GM12878 (cell line): ENCODE data around the gene PASK. TPM values are rescaled to one million over a fixed set of nuclear protein-coding genes. Genes with fewer than 3 reads are reported as not detected.
A peak's percentile ranks its signal among the peaks of the same experiment; 100 is the strongest.

Source experiments
- ATAC-seq: fragments of 200-7000 bp; cut with Tn5 transposase; 3 replicates; pipeline ENCODE4 v1.9.1; 2020; ENCODE audit warnings: mild to moderate bottlenecking, moderate library complexity
- Bru-seq: library from RNA; stranded (reverse); fragments of 400-500 nt; gene quantifications from one replicate; lab custom pipeline; 2021; lab: Mats Ljungman, UMichigan
- BruChase-seq, 2 experiments: library from RNA; stranded (reverse); fragments of 400-500 nt; gene quantifications; one replicate each; lab custom pipeline; 2021; lab: Mats Ljungman, UMichigan
- BruUV-seq: library from RNA; stranded (reverse); fragments of 400-500 nt; replicated peaks from 2 replicates; lab custom pipeline; 2021; lab: Mats Ljungman, UMichigan
- CTCF ChIA-PET: fragments of 300-600 bp; sonication (Branson Sonifier 250); formaldehyde crosslinking; extraction: SDS; loops from one replicate; lab custom pipeline; 2021; ENCODE audit warnings: inconsistent platforms; lab: Yijun Ruan, JAX
- POLR2A ChIA-PET: fragments of 350-600 bp; formaldehyde crosslinking; extraction: SDS; loops from one replicate; lab custom pipeline; 2021; ENCODE audit warnings: inconsistent platforms; lab: Charles Lee
- RAD21 ChIA-PET: fragments of 300-600 bp; sonication (Branson Sonifier 250); formaldehyde crosslinking; loops from one replicate; lab custom pipeline; 2023; ENCODE audit warnings: antibody characterized with exemption; ENCODE audit not compliant: unreplicated experiment; lab: Charles Lee
- SMC1A ChIA-PET: fragments of 300-600 bp; sonication (Branson Sonifier 250); formaldehyde crosslinking; loops from one replicate; lab custom pipeline; 2023; ENCODE audit not compliant: unreplicated experiment, uncharacterized antibody; lab: Charles Lee
- DNase-seq: peaks from one replicate; pipeline ENCODE4 v3.0.0-alpha.2; 2011; ENCODE audit warnings: low read depth, low spot score
- FAIRE-seq: peaks from 3 replicates; lab custom pipeline; 2011; peaks lifted over from hg19 to GRCh38; lab: Jason Lieb, UNC
- H2AFZ ChIP-seq: 2 replicates; pipeline ENCODE4 v1.6.0; 2011; ENCODE audit warnings: low read depth, low read length, control low read depth; ENCODE audit not compliant: control insufficient read depth
- H3K27ac ChIP-seq: 2 replicates; pipeline ENCODE4 v1.5.1; 2011; ENCODE audit warnings: control low read depth; ENCODE audit not compliant: control insufficient read depth, insufficient read depth
- H3K27me3 ChIP-seq, 2 experiments: replicated peaks in 1 of 2; 2 replicates each; pipeline versions ENCODE4 v1.6.0 to v1.6.1; 2011; ENCODE audit warnings: low read length in 1 of 2; ENCODE audit not compliant: control insufficient read depth in 2 of 2, insufficient read depth in 2 of 2
- H3K36me3 ChIP-seq, 2 experiments: 2 replicates each; pipeline ENCODE4 v1.5.1; 2011; ENCODE audit warnings: low read length in 1 of 2; ENCODE audit not compliant: control insufficient read depth in 2 of 2, insufficient read depth in 2 of 2
- H3K4me1 ChIP-seq: 2 replicates; pipeline ENCODE4 v1.6.1; 2011; ENCODE audit warnings: mild to moderate bottlenecking, low read length, moderate library complexity, mixed read lengths; ENCODE audit not compliant: control insufficient read depth, insufficient read depth
- H3K4me2 ChIP-seq: 2 replicates; pipeline ENCODE4 v1.6.0; 2011; ENCODE audit warnings: control low read depth; ENCODE audit not compliant: control insufficient read depth, insufficient read depth
- H3K4me3 ChIP-seq: fragments of 200-600 bp; sonication (generic); 2 replicates; pipeline ENCODE4 v1.5.1; 2016
- H3K79me2 ChIP-seq: 2 replicates; pipeline ENCODE4 v1.6.0; 2011; ENCODE audit warnings: low read length; ENCODE audit not compliant: control insufficient read depth, insufficient read depth
- H3K9ac ChIP-seq: 2 replicates; pipeline ENCODE4 v1.8.0; 2011; ENCODE audit warnings: low read length, control low read depth, mixed read lengths; ENCODE audit not compliant: control insufficient read depth, insufficient read depth
- H3K9me3 ChIP-seq: replicated peaks from 3 replicates; pipeline ENCODE4 v1.5.1; 2011; ENCODE audit warnings: mild to moderate bottlenecking, low read length; ENCODE audit not compliant: control insufficient read depth, insufficient read depth
- H4K20me1 ChIP-seq: 2 replicates; pipeline ENCODE4 v1.6.0; 2011; ENCODE audit not compliant: control insufficient read depth, insufficient read depth
- CBX5 ChIP-seq: sonication (generic); IDR thresholded peaks from 2 replicates; pipeline ENCODE4 v1.6.1; 2016; ENCODE audit warnings: low read depth, moderate library complexity, mild to moderate bottlenecking, inconsistent platforms
- CHD1 ChIP-seq: IDR thresholded peaks from 2 replicates; pipeline ENCODE4 v1.6.1; 2012; ENCODE audit warnings: low read depth, low read length, improper control_type of control experiment
- CREB1 ChIP-seq: IDR thresholded peaks from 2 replicates; pipeline ENCODE4 v1.6.1; 2012; ENCODE audit warnings: low read depth, mild to moderate bottlenecking, inconsistent platforms
- DPF2 ChIP-seq: fragments of 450-650 bp; IDR thresholded peaks from 2 replicates; pipeline ENCODE4 v1.6.1; 2017; ENCODE audit warnings: mild to moderate bottlenecking
- EGR1 ChIP-seq, 2 experiments: IDR thresholded peaks; 1 replicate in 1 of 2; 2 replicates in 1 of 2; pipeline ENCODE4 v1.6.1; 2011 to 2012; ENCODE audit warnings: low read depth in 2 of 2, low read length in 2 of 2, borderline replicate concordance in 1 of 2, mild to moderate bottlenecking in 1 of 2, moderate library complexity in 1 of 2
- GATAD2B ChIP-seq: fragments of 450-650 bp; conservative IDR thresholded peaks from 2 replicates; pipeline ENCODE4 v1.6.1; 2017; ENCODE audit warnings: low read depth, mild to moderate bottlenecking, moderate library complexity
- NBN ChIP-seq: fragments of 450-650 bp; IDR thresholded peaks from 2 replicates; pipeline ENCODE4 v1.6.1; 2016
- NFYA ChIP-seq: IDR thresholded peaks from 2 replicates; pipeline ENCODE4 v1.6.1; 2011; ENCODE audit warnings: low read depth, mild to moderate bottlenecking, low read length, improper control_type of control experiment, borderline replicate concordance
- RUNX3 ChIP-seq: IDR thresholded peaks from 2 replicates; pipeline ENCODE4 v1.6.1; 2012; ENCODE audit warnings: low read length, inconsistent platforms
- YY1 ChIP-seq: IDR thresholded peaks from 2 replicates; pipeline ENCODE4 v1.6.1; 2011; ENCODE audit warnings: low read depth, mild to moderate bottlenecking, low read length
- WGBS: methylation state at CpG from one replicate; pipeline ENCODE4 v1.1.6; 2016; ENCODE audit warnings: low lambda C conversion rate; ENCODE audit not compliant: insufficient replicate concordance, insufficient coverage; ENCODE audit errors: missing lambda C conversion rate; 5-methylcytosine and 5-hydroxymethylcytosine counted together
- in situ Hi-C: fragments of 300-500 bp; cut with MboI; formaldehyde crosslinking; loops from 9 replicates; pipeline ENCODE4 v1.14.3; 2018; ENCODE audit warnings: mixed read lengths
- intact Hi-C: fragments of 100-400 bp; cut with micrococcal nuclease; formaldehyde crosslinking; loops from one replicate; pipeline ENCODE4 v1.14.2; 2022; ENCODE audit not compliant: unreplicated experiment
- long read RNA-seq, 2 experiments: library from polyadenylated mRNA; unstranded; transcript quantifications; one replicate each; pipeline ENCODE4 v2.0.0, GENCODE V29; 2019 to 2020
- polyA minus RNA-seq, 3 experiments: library from RNA; depleted of rRNA, polyadenylated mRNA; stranded (reverse); fragments of >200 nt; gene quantifications; 2 replicates each; pipeline ENCODE4 v1.2.3, GENCODE V29; 2011
- polyA plus RNA-seq, 11 experiments: library from polyadenylated mRNA; depleted of rRNA in 4 of 11; unstranded in 6 of 11; stranded (reverse) in 5 of 11; fragments of >200 nt; fragmentation: Nextera tagmentation in 4 of 11; fragmentation: Illumina TruSeq in 1 of 11; extraction: Ambion mirVana in 4 of 11; extraction: Trizol in 1 of 11; gene quantifications; 1 replicate in 1 of 11; 2 replicates in 10 of 11; pipeline versions ENCODE4 v1.2.1 to v1.2.3, GENCODE V29; 2011 to 2016; ENCODE audit warnings: inconsistent platforms in 2 of 11, missing spikeins in 2 of 11, low read depth in 1 of 11
- total RNA-seq, 4 experiments: library from RNA; depleted of rRNA in 3 of 4; stranded (reverse); fragments of >200 nt in 3 of 4; fragmentation: Illumina TruSeq in 1 of 4; extraction: Trizol in 1 of 4; gene quantifications; 2 replicates each; pipeline versions ENCODE4 v1.2.1 to v1.2.3, GENCODE V29; 2013 to 2021
- TF ChIP-seq, protein P1 (sequence below): fragments of 450-650 bp; IDR thresholded peaks from 2 replicates; pipeline ENCODE4 v1.6.1; 2017; ENCODE audit warnings: mild to moderate bottlenecking
- TF ChIP-seq, protein P2 (sequence below), 3 experiments: IDR thresholded peaks in 2 of 3; conservative IDR thresholded peaks in 1 of 3; 2 replicates each; pipeline ENCODE4 v1.5.1; 2011; ENCODE audit warnings: low read depth in 3 of 3, low read length in 3 of 3, mild to moderate bottlenecking in 3 of 3, control low read depth in 2 of 3, moderate library complexity in 2 of 3, inconsistent platforms in 1 of 3, mixed read lengths in 1 of 3; ENCODE audit not compliant: control insufficient read depth in 2 of 3, insufficient read depth in 1 of 3; ENCODE audit errors: extremely low read depth in 1 of 3
- TF ChIP-seq, protein P3 (sequence below): IDR thresholded peaks from 2 replicates; pipeline ENCODE4 v1.6.1; 2011; ENCODE audit warnings: borderline replicate concordance, low read depth, mild to moderate bottlenecking, moderate library complexity, mixed read lengths, low read length; ENCODE audit not compliant: insufficient read depth; ENCODE audit errors: extremely low read length

The PASK gene
- 112 and 123 TPM in 2 replicates for total RNA-seq (2013; cell fraction: nucleolus; rRNA removed)
- total RNA-seq (2014; rRNA removed) (32.6 and 35.2 TPM in 2 replicates), total RNA-seq (2014; rRNA removed; fragmentation: Illumina TruSeq; extraction: Trizol) (21.7 and 21.8 TPM in 2 replicates), total RNA-seq (2021) (49.6 and 54.9 TPM in 2 replicates), polyA plus RNA-seq (2011; rRNA removed) (59.4 and 62.2 TPM in 2 replicates), polyA plus RNA-seq (2014; fragmentation: Illumina TruSeq; extraction: Trizol) (24.3 and 29.5 TPM in 2 replicates), polyA plus RNA-seq (2014; fragmentation: Nextera tagmentation; extraction: Ambion mirVana) (10 to 100 TPM in 1 of 2 experiments, 1 to 10 TPM in 1; 9.6 to 10.8 TPM), polyA plus RNA-seq (2014; rRNA removed) (36.7 and 42.0 TPM in 2 replicates), polyA plus RNA-seq (2016; fragmentation: Nextera tagmentation; extraction: Ambion mirVana) (10 to 100 TPM; 25.0 to 27.6 TPM), polyA minus RNA-seq (2011; rRNA and poly(A)+ RNA removed) (40.8 and 57.0 TPM in 2 replicates), Bru-seq, nascent RNA (percentile 83 among the genes with signal in this experiment), BruChase-seq, experiment 1, labeled RNA remaining after a 6-hour chase (percentile 96 among the genes with signal in this experiment), BruChase-seq, experiment 2, labeled RNA remaining after a 2-hour chase (percentile 93 among the genes with signal in this experiment)
- 19.5 TPM for polyA plus RNA-seq (2011; ENCODE audit: low read depth)
- polyA plus RNA-seq (2011; cell fraction: cytosol; rRNA removed) = 52.5 and 56.3 TPM in 2 replicates
- polyA plus RNA-seq (2011; cell fraction: nucleus; rRNA removed) = 182 and 212 TPM in 2 replicates
- 36.3 and 39.3 TPM in 2 replicates for polyA plus RNA-seq (2012)
- polyA minus RNA-seq (2011; cell fraction: cytosol; rRNA and poly(A)+ RNA removed) = 16.3 and 20.4 TPM in 2 replicates
- polyA minus RNA-seq (2011; cell fraction: nucleus; rRNA and poly(A)+ RNA removed) = 38.2 and 60.8 TPM in 2 replicates
- long read RNA-seq, experiment 1, partial matches to known transcripts = 33 of 44 reads
- long read RNA-seq, experiment 1, other reads (novel, unspliced or antisense) = 11 of 44 reads
- long read RNA-seq, experiment 2, partial matches to known transcripts = 119 of 140 reads
- long read RNA-seq, experiment 2, other reads (novel, unspliced or antisense) = 20 of 140 reads

DNA sequence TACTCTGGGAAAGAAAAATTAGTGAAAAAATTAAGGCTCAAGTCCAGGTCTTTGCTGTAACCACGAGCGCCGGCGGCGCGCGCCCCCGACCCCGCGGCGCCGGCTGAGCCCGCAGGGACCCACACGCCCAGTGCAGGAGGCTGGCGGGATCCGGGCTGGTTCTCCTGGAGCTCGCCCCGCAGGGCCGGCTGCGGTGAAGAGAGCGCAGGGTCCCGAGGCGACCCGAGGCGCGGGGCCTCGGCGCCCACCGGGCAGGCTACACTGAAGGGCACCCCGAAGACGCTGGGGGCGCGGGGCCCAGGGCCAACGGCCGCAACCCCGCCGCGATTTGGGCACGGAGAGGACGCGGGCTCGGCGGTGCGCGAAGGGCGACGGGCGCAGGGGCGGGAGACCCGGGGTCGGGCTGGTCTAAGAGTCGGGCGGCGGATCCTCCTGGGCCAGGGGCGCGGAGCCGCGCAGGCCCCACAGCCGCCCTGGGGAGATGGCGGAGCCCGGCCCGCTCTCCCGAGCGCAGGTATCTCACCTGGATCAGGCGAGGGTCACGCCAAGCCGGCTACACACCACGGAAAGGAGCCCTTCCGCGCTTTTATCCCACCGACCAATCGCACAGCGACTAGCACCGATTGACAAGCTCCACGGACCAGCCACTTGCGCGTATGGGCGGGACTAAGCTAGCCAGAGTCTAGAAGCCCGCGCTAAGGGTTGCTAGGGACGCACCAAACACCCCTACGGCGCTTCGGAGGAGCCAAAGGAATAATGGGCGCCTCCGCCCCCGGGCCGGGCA, at the start of gene PASK:
Gene PASK (minus strand): TSS at position 582 of the 784 bp plus-strand sequence. CDS start 6,440 bp downstream, outside the sequence.
- H3K4me1 ChIP-seq = peaks cover 23% of the 10 kb centered on the region
- peak within 1 kb of the TSS; percentile 48 for H3K27ac ChIP-seq
- under 1% methylated on average over 82 of the region's 88 CpGs for WGBS
- DNase-seq (peak; percentile 79), FAIRE-seq (peak; percentile 80), ATAC-seq (peak; percentile 91)
- no TSS peak for BruUV-seq
- peaks cover 4% of the 10 kb centered on the region in 2 experiments; a peak in 2 of 4 replicates for H3K36me3 ChIP-seq
- ChIA-PET SMC1A (interaction anchor here (0.7 to 6.2 kb wide), 10 partner anchors 27 to 563 kb away, joined by 3 to 49 read pairs (median 4); partner anchors contain the start of genes CAPN10 and MTERF4), RAD21 (interaction anchor here (0.7 to 3.7 kb wide), 14 partner anchors 20 to 218 kb away, joined by 3 to 62 read pairs (median 6); partner anchors contain the start of genes HDLBP and MTERF4), CTCF (interaction anchor here (0.7 to 4.1 kb wide), 11 partner anchors 15 to 127 kb away, joined by 3 to 36 read pairs (median 4); partner anchors contain the start of gene MTERF4), POLR2A (interaction anchor here (0.7 to 3.4 kb wide), 16 partner anchors 14 to 588 kb away, joined by 3 to 16 read pairs (median 5); partner anchors contain the start of gene MTERF4)
- in situ Hi-C loops (no loop called here), intact Hi-C loops (loop anchor here (2.0 to 10.0 kb wide), 3 partner anchors 22 to 64 kb away; partner anchors contain the start of gene MTERF4)
- H3K4me3 ChIP-seq = peak within 1 kb of the TSS; percentile 74
- H3K79me2 ChIP-seq = peaks cover 46% of the 10 kb centered on the region
- peak within 1 kb of the TSS; percentile 98 for H2AFZ ChIP-seq
- H3K4me2 ChIP-seq = peak within 1 kb of the TSS; percentile 93
- H4K20me1 ChIP-seq = no peaks in the 10 kb centered on the region
- no peaks in the 10 kb centered on the region for H3K27me3 ChIP-seq
- peak within 1 kb of the TSS; percentile 84 for H3K9ac ChIP-seq
- H3K9me3 ChIP-seq = no peaks in the 10 kb centered on the region
- peak; percentile 70 for TF ChIP-seq GATAD2B
- peak; percentile 64 for TF ChIP-seq DPF2
- peak in 1 of 2 experiments; percentile 83; a peak in 2 of 3 replicates for TF ChIP-seq EGR1 (IDR thresholded peaks at IDR 0.05; ENCODE audit: borderline replicate concordance in 1 of 2, low read depth in 2 of 2, low read length in 2 of 2)
- no peak for TF ChIP-seq CHD1
- no peak for TF ChIP-seq NBN
- TF ChIP-seq, protein P1, sequence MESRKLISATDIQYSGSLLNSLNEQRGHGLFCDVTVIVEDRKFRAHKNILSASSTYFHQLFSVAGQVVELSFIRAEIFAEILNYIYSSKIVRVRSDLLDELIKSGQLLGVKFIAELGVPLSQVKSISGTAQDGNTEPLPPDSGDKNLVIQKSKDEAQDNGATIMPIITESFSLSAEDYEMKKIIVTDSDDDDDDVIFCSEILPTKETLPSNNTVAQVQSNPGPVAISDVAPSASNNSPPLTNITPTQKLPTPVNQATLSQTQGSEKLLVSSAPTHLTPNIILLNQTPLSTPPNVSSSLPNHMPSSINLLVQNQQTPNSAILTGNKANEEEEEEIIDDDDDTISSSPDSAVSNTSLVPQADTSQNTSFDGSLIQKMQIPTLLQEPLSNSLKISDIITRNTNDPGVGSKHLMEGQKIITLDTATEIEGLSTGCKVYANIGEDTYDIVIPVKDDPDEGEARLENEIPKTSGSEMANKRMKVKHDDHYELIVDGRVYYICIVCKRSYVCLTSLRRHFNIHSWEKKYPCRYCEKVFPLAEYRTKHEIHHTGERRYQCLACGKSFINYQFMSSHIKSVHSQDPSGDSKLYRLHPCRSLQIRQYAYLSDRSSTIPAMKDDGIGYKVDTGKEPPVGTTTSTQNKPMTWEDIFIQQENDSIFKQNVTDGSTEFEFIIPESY = no peak
- TF ChIP-seq, protein P2, sequence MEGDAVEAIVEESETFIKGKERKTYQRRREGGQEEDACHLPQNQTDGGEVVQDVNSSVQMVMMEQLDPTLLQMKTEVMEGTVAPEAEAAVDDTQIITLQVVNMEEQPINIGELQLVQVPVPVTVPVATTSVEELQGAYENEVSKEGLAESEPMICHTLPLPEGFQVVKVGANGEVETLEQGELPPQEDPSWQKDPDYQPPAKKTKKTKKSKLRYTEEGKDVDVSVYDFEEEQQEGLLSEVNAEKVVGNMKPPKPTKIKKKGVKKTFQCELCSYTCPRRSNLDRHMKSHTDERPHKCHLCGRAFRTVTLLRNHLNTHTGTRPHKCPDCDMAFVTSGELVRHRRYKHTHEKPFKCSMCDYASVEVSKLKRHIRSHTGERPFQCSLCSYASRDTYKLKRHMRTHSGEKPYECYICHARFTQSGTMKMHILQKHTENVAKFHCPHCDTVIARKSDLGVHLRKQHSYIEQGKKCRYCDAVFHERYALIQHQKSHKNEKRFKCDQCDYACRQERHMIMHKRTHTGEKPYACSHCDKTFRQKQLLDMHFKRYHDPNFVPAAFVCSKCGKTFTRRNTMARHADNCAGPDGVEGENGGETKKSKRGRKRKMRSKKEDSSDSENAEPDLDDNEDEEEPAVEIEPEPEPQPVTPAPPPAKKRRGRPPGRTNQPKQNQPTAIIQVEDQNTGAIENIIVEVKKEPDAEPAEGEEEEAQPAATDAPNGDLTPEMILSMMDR (IDR thresholded peaks at IDR 0.05 in 2 of 3, conservative IDR thresholded peaks at IDR 0.05 in 1 of 3; ENCODE audit: control insufficient read depth in 2 of 3, extremely low read depth in 1 of 3, insufficient read depth in 1 of 3, low read depth in 3 of 3, low read length in 3 of 3) = no peak
- TF ChIP-seq RUNX3 = peak; percentile 56
- TF ChIP-seq CREB1 = 0 out of 2 replicates have a peak, but pooled peaks have one; percentile 33
- TF ChIP-seq, protein P3, sequence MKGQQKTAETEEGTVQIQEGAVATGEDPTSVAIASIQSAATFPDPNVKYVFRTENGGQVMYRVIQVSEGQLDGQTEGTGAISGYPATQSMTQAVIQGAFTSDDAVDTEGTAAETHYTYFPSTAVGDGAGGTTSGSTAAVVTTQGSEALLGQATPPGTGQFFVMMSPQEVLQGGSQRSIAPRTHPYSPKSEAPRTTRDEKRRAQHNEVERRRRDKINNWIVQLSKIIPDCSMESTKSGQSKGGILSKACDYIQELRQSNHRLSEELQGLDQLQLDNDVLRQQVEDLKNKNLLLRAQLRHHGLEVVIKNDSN = no peak
- TF ChIP-seq YY1 = peak; percentile 92
- TF ChIP-seq NFYA = peak; percentile 68
- TF ChIP-seq CBX5 = no peak
